Left colon (tissue), 2 donors: ENCODE measurements around the gene SVIL. TPM values are rescaled to one million over a fixed set of nuclear protein-coding genes. Genes with fewer than 3 reads are reported as not detected.
"Not testable (repeated sequence)": the region's sequence is repeated elsewhere in the genome, so short reads cannot be mapped to it uniquely, and the experiment has no call there.

ENCODE experiments used
- ATAC-seq: fragments of 200-7000 bp; cut with Tn5 transposase; one replicate; pipeline ENCODE4 v1.9.1; 2020; ENCODE audit warnings: mild to moderate bottlenecking, moderate library complexity
- DNase-seq, 2 donors: peaks; one replicate each; pipeline ENCODE4 v3.0.0-alpha.2; 2020
- intact Hi-C, 2 donors: fragments of 100-400 bp; cut with DNase I in 1 of 2; cut with micrococcal nuclease in 1 of 2; formaldehyde crosslinking; loops; one replicate each; pipeline versions ENCODE4 v1.11.2 to v1.14.0; 2022; cut with DNase I, micrococcal nuclease
- total RNA-seq, 2 donors: library from RNA; stranded (reverse); fragmentation: NEBNext Ultra II Directional; extraction: Animal tissue kit (Norgen Biotek cat#: 25700); gene quantifications; one replicate each; pipeline ENCODE4 v1.2.1, GENCODE V29; 2021
- donor health status: DM: no; HTN: no; CAD: no.
- donor health status: DM: yes; HTN: yes; CAD: no.

SVIL gene
- total RNA-seq, 2 donors from 2014 or later, result 66.6 to 154 TPM

DNA sequence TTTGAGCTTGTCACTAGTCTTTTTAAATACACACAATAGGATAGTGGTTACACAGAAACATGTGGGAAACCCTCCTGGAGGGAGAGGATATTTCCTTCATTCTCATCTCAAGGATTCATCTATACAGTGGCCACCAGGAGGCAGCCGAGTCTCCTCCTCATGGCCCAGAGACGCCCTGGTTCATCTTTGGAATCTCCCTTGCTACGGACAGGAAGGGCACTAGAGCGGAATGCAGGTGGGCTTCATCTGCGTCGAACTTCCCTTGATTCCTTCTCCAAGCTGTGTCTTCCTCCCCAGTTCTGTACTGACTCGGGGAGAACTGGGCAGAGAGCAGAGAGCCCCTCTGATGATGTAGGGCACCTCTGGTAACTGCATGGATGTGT, 146.9 kb downstream of the SVIL start:
- DNase-seq, intact Hi-C loops: not testable (repeated sequence)
- peak; percentile 46 for ATAC-seq

DNA sequence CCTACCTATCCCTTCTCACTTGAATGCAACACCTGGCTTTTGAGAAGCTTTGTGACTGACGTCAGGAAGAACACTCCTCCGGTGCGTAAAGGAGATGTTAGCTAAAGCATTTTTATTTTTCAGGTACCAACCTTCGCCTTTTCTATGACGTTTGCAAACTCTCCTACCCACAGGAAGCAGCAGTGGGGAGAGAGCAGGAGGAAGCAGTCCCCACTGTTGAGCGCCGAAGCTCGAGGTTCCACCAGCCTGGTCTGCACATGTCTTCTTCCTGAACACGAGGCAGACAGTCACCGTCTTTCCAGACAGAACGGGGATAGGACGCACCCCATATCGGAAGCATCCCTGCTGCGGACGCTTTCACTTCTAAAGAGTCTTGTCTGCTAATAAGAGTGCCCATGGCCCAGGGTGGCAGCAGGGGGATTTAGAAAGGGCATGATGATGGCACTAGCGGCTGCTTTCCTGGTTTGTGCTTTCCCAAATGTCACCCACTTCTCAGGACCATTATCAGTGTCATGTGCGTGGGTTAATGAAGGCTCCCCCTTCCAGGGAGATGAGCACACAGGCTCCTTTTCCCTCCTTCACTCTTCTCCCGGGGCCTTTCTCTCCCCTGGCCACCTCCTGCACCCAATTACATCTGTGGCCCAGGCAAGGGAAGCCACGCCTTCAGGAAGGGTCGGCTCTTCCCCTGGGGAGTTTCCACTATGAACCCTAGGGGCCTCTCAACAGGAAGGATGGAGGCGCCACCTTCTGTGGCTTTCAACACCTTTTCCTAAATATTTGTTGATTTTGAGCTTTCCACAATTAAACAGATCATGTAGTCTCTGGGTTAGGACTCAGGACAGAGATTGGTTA, 147.5 kb downstream of the SVIL start:
- intact Hi-C loops, DNase-seq: not testable (repeated sequence)

GRCh38 chr10:29486433-29486832, 148.3 kb downstream of the SVIL start:
- no peak for ATAC-seq
- intact Hi-C loops, result no loop called here

More for the DNA sequence above, 147.5 kb downstream of the SVIL start:
- not testable (repeated sequence) for ATAC-seq

DNA sequence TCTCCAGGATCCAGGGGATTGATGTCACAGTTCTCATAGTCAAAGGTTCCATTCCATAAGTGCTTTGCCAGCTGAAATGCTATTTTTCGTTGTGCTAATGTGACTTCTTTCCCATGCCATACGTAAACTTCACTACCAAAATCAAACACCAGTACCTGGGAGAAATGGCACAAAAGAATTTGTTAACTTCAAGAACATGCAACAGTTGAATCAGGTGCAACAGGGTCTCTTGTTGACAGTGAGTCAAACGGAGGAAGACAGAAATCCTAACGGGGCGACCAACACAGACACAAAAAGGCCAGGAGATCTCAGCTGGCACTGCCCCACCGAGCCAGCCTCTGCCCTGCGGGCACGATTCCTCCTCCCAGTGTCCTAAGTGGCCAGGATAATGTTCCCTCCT, 150.1 kb downstream of the SVIL start:
- DNase-seq, intact Hi-C loops, ATAC-seq: not testable (repeated sequence)

More at GRCh38 chr10:29486433-29486832, 148.3 kb downstream of the SVIL start:
- DNase-seq, result no peak

- intact Hi-C loops, result no loop called here
- ATAC-seq, result peak; percentile 21
- DNase-seq, result no peak
Observed at GRCh38 chr10:29482591-29483431, 152.0 kb downstream of the SVIL start.

DNA sequence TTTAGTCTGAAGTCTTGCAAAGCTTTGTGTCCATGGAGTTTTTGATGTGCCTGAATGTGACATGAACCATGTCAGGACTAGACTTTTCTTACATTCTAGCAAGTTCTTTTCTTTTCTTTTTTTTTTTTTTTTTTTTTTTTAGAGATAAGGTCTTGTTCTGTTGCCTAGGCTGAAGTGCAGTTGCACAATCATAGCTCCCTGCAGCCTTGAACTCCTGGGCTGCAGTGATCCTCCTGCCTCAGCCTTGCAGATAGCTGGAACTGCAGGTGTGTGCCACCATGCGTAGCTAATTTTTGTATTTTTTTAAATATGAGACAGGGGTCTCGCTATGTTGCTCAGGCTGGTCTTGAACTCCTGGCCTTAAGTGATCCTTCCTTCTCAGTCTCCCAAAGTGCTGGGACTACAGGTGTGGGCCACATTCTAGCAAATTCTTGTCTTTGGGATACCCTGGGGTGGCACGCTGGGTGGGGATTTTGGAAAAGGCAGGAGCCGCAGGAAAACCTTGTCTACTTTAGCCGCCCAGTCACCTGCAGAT, 152.8 kb downstream of the SVIL start:
- no peak for ATAC-seq
- intact Hi-C loops, result no loop called here
- DNase-seq, result no peak

- DNase-seq (no peak), ATAC-seq (no peak)
- intact Hi-C loops, result no loop called here
Observed at GRCh38 chr10:29479981-29480954, 154.5 kb downstream of the SVIL start.

DNA sequence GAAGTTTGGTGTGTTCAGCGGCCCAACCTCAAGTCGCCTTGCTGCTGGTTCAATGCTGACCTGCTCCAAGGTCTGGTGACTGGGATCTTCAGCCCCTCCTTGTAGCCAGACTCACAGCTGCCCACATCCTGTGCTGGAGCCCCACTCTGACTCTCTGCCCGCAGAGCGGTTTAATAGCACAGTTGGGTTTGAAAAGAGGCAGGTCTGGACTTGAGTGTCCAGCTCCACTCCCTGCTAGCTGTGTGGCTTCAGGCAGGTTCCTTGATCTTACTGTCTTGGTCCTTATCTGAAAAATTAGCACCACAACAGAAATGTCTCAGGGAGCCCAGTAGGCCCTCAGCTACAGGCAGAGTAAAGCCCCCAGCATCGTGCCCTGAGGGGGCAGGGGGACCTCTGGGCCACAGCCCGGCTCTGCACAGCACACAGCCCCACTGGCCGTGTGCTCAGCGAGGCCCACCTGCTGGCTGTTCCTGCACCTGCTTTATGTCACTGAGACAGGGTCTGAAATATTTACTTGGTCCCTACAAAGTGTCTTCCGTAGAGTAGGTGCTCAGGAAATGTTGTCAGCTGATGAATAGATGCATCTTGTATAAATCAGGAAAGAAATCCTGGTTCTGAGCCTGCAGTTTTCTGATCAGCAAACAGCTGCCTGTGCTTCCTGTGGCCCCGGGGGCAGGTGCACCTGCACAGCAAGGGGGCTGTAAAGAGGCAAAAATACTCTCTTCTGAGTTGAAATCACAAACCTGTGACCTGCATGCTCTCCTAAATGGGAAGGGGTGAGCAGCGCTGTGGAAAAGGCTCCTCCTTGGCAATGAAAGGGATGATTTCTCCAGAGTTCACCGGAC, 155.5 kb downstream of the SVIL start:
- intact Hi-C loops, result no loop called here
- no peak for ATAC-seq
- no peak for DNase-seq

DNA sequence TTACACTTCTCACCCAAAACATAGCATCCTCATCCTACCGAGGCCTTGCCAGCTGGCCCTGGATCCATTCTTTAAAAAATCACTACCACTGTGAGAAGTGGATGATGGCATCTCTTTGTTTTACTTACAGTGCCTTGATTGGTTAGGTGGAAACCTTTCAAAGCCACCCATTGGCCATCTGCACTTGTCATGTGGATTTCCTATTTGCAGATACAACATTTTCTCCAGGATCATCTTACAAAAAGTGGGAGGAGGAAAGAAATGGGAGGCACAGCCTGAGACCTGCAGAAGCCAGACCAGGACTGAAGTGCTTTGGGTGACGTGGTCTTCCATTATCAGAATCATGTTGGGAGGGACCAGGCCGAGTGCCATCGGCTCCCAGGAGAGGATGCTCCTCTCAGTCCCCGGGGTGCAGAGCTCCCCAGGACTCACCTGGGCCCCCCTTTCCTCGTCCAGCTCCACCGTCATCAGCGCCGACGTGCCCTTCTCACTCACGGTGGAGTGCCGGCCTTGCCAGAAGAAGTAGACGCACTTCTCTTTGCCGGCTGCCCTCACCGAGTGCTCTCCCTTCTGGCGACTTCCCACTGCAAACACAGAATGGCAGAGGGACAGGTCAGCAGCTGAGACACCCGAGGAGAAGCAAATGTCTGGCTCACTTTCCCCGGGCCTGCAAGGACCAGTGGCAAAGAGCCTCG, 161.2 kb downstream of the SVIL start:
- ATAC-seq, result no peak
- intact Hi-C loops, result no loop called here
- no peak for DNase-seq

- no peak for DNase-seq
- ATAC-seq, result peak; percentile 35
Observed at GRCh38 chr10:29473087-29473356, 161.7 kb downstream of the SVIL start.

GRCh38 chr10:29472301-29473086, 162.3 kb downstream of the SVIL start:
- ATAC-seq (peak; percentile 23), DNase-seq (no peak)
- intact Hi-C loops, result no loop called here

More at GRCh38 chr10:29473087-29473356, 161.7 kb downstream of the SVIL start:
- intact Hi-C loops, result no loop called here

GRCh38 chr10:29471544-29471859, 163.3 kb downstream of the SVIL start:
- no peak for DNase-seq
- peak; percentile 16 for ATAC-seq
- intact Hi-C loops, result no loop called here

- intact Hi-C loops, result no loop called here
- ATAC-seq (no peak), DNase-seq (no peak)
Observed at GRCh38 chr10:29470843-29471543, 163.8 kb downstream of the SVIL start.

DNA sequence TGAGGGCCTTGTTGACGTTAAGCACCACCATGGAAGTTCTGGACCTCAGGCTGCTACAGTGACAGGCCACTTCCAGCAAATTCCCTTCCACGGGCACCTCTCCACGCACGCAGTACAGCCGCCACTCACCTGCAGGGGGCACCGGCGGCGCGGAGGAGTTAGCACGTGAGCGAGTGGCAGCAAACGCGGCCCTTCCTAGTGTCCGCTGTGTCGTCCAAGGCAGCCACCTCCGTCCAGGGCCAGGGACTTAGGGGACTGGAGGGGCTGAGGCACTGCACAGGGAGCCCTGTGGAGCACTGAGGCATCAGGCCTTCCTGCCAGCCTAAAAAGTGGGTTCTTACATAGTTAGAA, 164.4 kb downstream of the SVIL start:
- DNase-seq (no peak), ATAC-seq (peak; percentile 20)
- intact Hi-C loops, result no loop called here

DNA sequence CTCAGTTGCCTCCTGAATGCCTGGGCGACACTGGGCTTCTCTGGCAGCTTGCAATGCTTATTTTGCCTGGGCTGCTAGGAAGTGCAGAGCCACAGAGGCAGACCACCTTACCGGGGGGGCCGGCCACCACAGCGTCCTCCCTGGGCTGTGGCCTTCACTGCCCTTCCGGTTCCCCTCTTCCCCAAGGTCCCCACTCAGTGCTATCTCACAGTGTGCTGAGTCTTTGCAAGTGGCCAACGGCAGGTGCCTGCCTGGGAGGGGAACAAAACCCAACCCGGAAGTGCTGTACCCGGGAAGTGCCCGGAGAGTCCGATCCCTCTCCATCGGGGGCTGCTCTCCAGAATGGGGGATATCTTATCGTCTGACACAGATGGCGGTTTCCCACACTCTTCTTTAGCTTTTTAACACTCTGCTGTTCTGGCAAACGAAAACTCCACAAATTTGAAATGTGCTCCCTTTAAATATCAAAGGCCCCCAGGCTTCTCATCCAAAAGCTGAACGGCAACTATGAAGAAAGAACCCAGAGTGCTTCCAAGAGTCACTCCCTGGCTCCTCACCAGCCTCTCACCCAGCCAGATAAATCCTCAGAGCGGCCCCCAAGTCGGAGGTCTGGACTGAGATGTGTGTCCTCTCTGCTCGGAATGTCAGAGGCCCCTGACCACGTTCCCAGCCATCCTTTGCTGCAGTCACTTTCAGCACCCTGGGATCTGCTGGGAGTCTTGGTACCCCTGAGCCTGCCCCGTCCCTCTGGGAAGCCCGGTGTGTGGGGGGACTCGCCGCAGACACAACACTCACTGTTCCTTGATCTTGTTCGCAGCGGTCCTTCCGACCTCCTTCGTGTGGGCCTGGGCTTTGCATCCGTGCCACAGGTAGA, 165.1 kb downstream of the SVIL start:
- DNase-seq, result no peak
- intact Hi-C loops, result no loop called here
- ATAC-seq, result no peak
